ENCODE data around the gene RIC8A. TPM values are rescaled to one million over a fixed set of nuclear protein-coding genes. Genes with fewer than 3 reads are reported as not detected.
A peak's percentile ranks its signal among the peaks of the same experiment; 100 is the strongest.

RIC8A gene
- total and polyA plus RNA-seq, 9 of the 15 experiments (the other 6 are each of a cell fraction or from before 2014, with no cell fraction given), result 10.7 to 108 (median 72.1) TPM

- TF ChIP-seq ZNF639 (CRISPR knock-in tag; conservative IDR thresholded peaks at IDR 0.05 in 1 of 2, IDR thresholded peaks at IDR 0.05 in 1 of 2) (peak in 1 of 2 experiments; percentile 92; a peak in 2 of 4 replicates), PHF8 (IDR thresholded peaks at IDR 0.05; ENCODE audit: borderline replicate concordance, low read length) (peak; percentile 93; the same call in 1 of the 2 replicates), JUN (IDR thresholded peaks at IDR 0.05; ENCODE audit: borderline replicate concordance, low read depth, low read length) (peak; percentile 37; the same call in 1 of the 2 replicates), JUN (CRISPR knock-in tag; IDR thresholded peaks at IDR 0.05; ENCODE audit: borderline replicate concordance) (no peak; the same call in 1 of the 2 replicates), FOXK1 (CRISPR knock-in tag; IDR thresholded peaks at IDR 0.05; ENCODE audit: borderline replicate concordance) (0 out of 2 replicates have a peak, but pooled peaks have one; percentile 76), FOSL1 (tag; conservative IDR thresholded peaks at IDR 0.05) (no peak), GTF2F1 (IDR thresholded peaks at IDR 0.05; ENCODE audit: low read depth, low read length) (0 out of 2 replicates have a peak, but pooled peaks have one; percentile 17), CREB1 (IDR thresholded peaks at IDR 0.05) (peak; percentile 88), CREB1 (CRISPR knock-in tag; IDR thresholded peaks at IDR 0.05) (peak; percentile 92), U2AF1 (optimal IDR thresholded peaks at IDR 0.05; ENCODE audit: low read depth, low read length) (peak; percentile 86), EGR1 (conservative IDR thresholded peaks at IDR 0.05) (peak; percentile 65), BRD9 (IDR thresholded peaks at IDR 0.05; ENCODE audit: low read depth, partially characterized antibody) (no peak), LCOR (CRISPR knock-in tag; IDR thresholded peaks at IDR 0.05) (0 out of 2 replicates have a peak, but pooled peaks have one; percentile 56), ZEB2 (IDR thresholded peaks at IDR 0.05) (no peak), NFE2L1 (tag; IDR thresholded peaks at IDR 0.05; ENCODE audit: borderline replicate concordance, low read depth) (no peak), NR2C2 (CRISPR knock-in tag; IDR thresholded peaks at IDR 0.05) (0 out of 2 replicates have a peak, but pooled peaks have one; percentile 38), NR2C2 (tag; IDR thresholded peaks at IDR 0.05) (peak; percentile 45; the same call in 1 of the 2 replicates), TBP (optimal IDR thresholded peaks at IDR 0.05; ENCODE audit: low read depth, low read length) (peak; percentile 80), ELF1 (tag; IDR thresholded peaks at IDR 0.05) (peak; percentile 95), XRCC3 (IDR thresholded peaks at IDR 0.05) (no peak), THAP12 (CRISPR knock-in tag; IDR thresholded peaks at IDR 0.05) (no peak; the same call in 1 of the 2 replicates), HMBOX1 (IDR thresholded peaks at IDR 0.05) (no peak), MBD2 (IDR thresholded peaks at IDR 0.05; ENCODE audit: borderline replicate concordance, low read depth) (peak; percentile 77), ATF1 (CRISPR knock-in tag; IDR thresholded peaks at IDR 0.05) (no peak; the same call in 1 of the 2 replicates), ATF1 (tag; IDR thresholded peaks at IDR 0.05) (peak; percentile 92)
Measured at GRCh38 chr11:207208-207862, at the start of gene RIC8A, which contains the start of gene BET1L (continued).
